CD14-positive monocyte (primary cell): ENCODE measurements around the gene TCAIM. TPM values are rescaled to one million over a fixed set of nuclear protein-coding genes. Genes with fewer than 3 reads are reported as not detected.

Experiments used
- DNase-seq, 3 donors: peaks; one replicate each; pipeline ENCODE4 v3.0.0-alpha.2; 2011 to 2022
- H2AFZ ChIP-seq: 2 replicates; pipeline ENCODE4 v1.6.0; 2012; ENCODE audit warnings: mild to moderate bottlenecking, low read depth, low read length, inconsistent platforms; ENCODE audit not compliant: insufficient read depth, poor library complexity, severe bottlenecking
- H3K27ac ChIP-seq, 2 donors: 1 replicate in 1 of 2; 2 replicates in 1 of 2; pipeline ENCODE4 v1.5.1; 2012 to 2013; ENCODE audit warnings: low read length in 2 of 2, control low read depth in 1 of 2, inconsistent platforms in 1 of 2, low read depth in 1 of 2, mild to moderate bottlenecking in 1 of 2
- H3K27me3 ChIP-seq, 2 donors: one replicate each; pipeline versions ENCODE4 v1.6.0 to v1.6.1; 2011 to 2013; ENCODE audit warnings: low read length in 2 of 2; ENCODE audit not compliant: control insufficient read depth in 2 of 2, insufficient read depth in 2 of 2
- H3K36me3 ChIP-seq, 2 donors: replicated peaks in 1 of 2; 1 replicate in 1 of 2; 2 replicates in 1 of 2; pipeline versions ENCODE4 v1.5.1 to v1.6.1; 2012 to 2013; ENCODE audit warnings: low read length in 2 of 2, control low read depth in 1 of 2, inconsistent platforms in 1 of 2, mild to moderate bottlenecking in 1 of 2; ENCODE audit not compliant: insufficient read depth in 2 of 2, control insufficient read depth in 1 of 2
- H3K4me1 ChIP-seq, 2 donors: 1 replicate in 1 of 2; 2 replicates in 1 of 2; pipeline versions ENCODE4 v1.5.1 to v1.6.1; 2012 to 2013; ENCODE audit warnings: low read length in 2 of 2, control low read depth in 1 of 2, inconsistent platforms in 1 of 2, mild to moderate bottlenecking in 1 of 2, moderate library complexity in 1 of 2; ENCODE audit not compliant: insufficient read depth in 2 of 2, control insufficient read depth in 1 of 2
- H3K4me2 ChIP-seq: replicated peaks from 2 replicates; pipeline ENCODE3; 2012; ENCODE audit warnings: low read length, moderate library complexity, mild to moderate bottlenecking; ENCODE audit not compliant: poor library complexity, severe bottlenecking; ENCODE audit errors: extremely low read depth
- H3K4me3 ChIP-seq, 3 experiments: fragments of 200-600 bp in 1 of 3; sonication (generic) in 1 of 3; replicated peaks in 1 of 3; 1 replicate in 2 of 3; 2 replicates in 1 of 3; pipeline ENCODE4 v1.5.1; 2011 to 2013; ENCODE audit warnings: low read length in 3 of 3, mild to moderate bottlenecking in 3 of 3, control low read depth in 2 of 3, low read depth in 2 of 3, inconsistent platforms in 1 of 3, moderate library complexity in 1 of 3
- H3K79me2 ChIP-seq: 2 replicates; pipeline ENCODE4 v1.6.0; 2012; ENCODE audit warnings: mild to moderate bottlenecking, control low read depth, inconsistent platforms, low read length, moderate library complexity; ENCODE audit not compliant: insufficient read depth
- H3K9ac ChIP-seq: 2 replicates; pipeline ENCODE4 v1.6.0; 2017; ENCODE audit warnings: low read length, mild to moderate bottlenecking; ENCODE audit not compliant: insufficient read depth, poor library complexity, severe bottlenecking
- H3K9me3 ChIP-seq, 2 donors: replicated peaks in 1 of 2; 1 replicate in 1 of 2; 2 replicates in 1 of 2; pipeline versions ENCODE4 v1.5.1 to v1.6.1; 2012 to 2013; ENCODE audit warnings: low read length in 2 of 2, control low read depth in 1 of 2; ENCODE audit not compliant: control insufficient read depth in 1 of 2, insufficient read depth in 1 of 2
- H4K20me1 ChIP-seq: 2 replicates; pipeline ENCODE4 v1.6.0; 2012; ENCODE audit warnings: mild to moderate bottlenecking, low read length, control low read depth, moderate library complexity; ENCODE audit not compliant: insufficient read depth
- H3K27ac Mint-ChIP-seq, 7 donors: one replicate each; pipeline ENCODE4 v1.8.0; 2020; ENCODE audit warnings: mild to moderate bottlenecking in 7 of 7, mixed read lengths in 7 of 7, moderate library complexity in 6 of 7, inconsistent platforms in 2 of 7
- H3K27me3 Mint-ChIP-seq, 3 donors: one replicate each; pipeline ENCODE4 v1.8.0; 2021 to 2022; ENCODE audit warnings: low read depth in 3 of 3, mild to moderate bottlenecking in 3 of 3, mixed read lengths in 3 of 3, moderate library complexity in 3 of 3, inconsistent platforms in 1 of 3
- H3K36me3 Mint-ChIP-seq, 2 donors: one replicate each; pipeline ENCODE4 v1.8.0; 2020; ENCODE audit warnings: mixed read lengths in 2 of 2, inconsistent platforms in 1 of 2, mild to moderate bottlenecking in 1 of 2
- H3K4me1 Mint-ChIP-seq: one replicate; pipeline ENCODE4 v1.8.0; 2020; ENCODE audit warnings: mild to moderate bottlenecking, mixed read lengths
- H3K4me3 Mint-ChIP-seq, 2 donors: one replicate each; pipeline ENCODE4 v1.8.0; 2020; ENCODE audit warnings: mild to moderate bottlenecking in 2 of 2, mixed read lengths in 2 of 2, moderate library complexity in 1 of 2
- H3K9me3 Mint-ChIP-seq, 7 donors: one replicate each; pipeline ENCODE4 v1.8.0; 2020 to 2022; ENCODE audit warnings: mixed read lengths in 7 of 7, mild to moderate bottlenecking in 6 of 7, moderate library complexity in 6 of 7, inconsistent platforms in 2 of 7
- WGBS: methylation state at CpG from one replicate; pipeline ENCODE4 v1.1.5; 2013; ENCODE audit warnings: missing lambda C conversion rate; ENCODE audit not compliant: insufficient coverage; 5-methylcytosine and 5-hydroxymethylcytosine counted together
- intact Hi-C, 2 donors: fragments of 100-400 bp; cut with micrococcal nuclease; formaldehyde crosslinking; loops; one replicate each; pipeline versions ENCODE4 v1.15.0 to v1.15.1; 2023
- polyA plus RNA-seq, 3 donors: library from polyadenylated mRNA; depleted of rRNA in 1 of 3; unstranded in 2 of 3; stranded (reverse) in 1 of 3; fragments of 300-500 nt in 2 of 3; fragments of >200 nt in 1 of 3; fragmentation: Illumina TruSeq in 2 of 3; gene quantifications; 1 replicate in 2 of 3; 2 replicates in 1 of 3; pipeline ENCODE4 v1.2.3, GENCODE V29; 2012 to 2021
- TF ChIP-seq, protein P1 (sequence below): fragments of 200-600 bp; IDR thresholded peaks from one replicate; pipeline ENCODE4 v1.8.0; 2022; ENCODE audit warnings: antibody characterized with exemption, mild to moderate bottlenecking

The TCAIM gene
- polyA plus RNA-seq, 3 donors: 9.1 to 26.7 (median 20.0) TPM

- TF ChIP-seq, protein P1, sequence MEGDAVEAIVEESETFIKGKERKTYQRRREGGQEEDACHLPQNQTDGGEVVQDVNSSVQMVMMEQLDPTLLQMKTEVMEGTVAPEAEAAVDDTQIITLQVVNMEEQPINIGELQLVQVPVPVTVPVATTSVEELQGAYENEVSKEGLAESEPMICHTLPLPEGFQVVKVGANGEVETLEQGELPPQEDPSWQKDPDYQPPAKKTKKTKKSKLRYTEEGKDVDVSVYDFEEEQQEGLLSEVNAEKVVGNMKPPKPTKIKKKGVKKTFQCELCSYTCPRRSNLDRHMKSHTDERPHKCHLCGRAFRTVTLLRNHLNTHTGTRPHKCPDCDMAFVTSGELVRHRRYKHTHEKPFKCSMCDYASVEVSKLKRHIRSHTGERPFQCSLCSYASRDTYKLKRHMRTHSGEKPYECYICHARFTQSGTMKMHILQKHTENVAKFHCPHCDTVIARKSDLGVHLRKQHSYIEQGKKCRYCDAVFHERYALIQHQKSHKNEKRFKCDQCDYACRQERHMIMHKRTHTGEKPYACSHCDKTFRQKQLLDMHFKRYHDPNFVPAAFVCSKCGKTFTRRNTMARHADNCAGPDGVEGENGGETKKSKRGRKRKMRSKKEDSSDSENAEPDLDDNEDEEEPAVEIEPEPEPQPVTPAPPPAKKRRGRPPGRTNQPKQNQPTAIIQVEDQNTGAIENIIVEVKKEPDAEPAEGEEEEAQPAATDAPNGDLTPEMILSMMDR: no peak
- intact Hi-C loops: loop anchor here (10.0 kb wide), 2 partner anchors 185 to 435 kb away; partner anchors contain the start of genes KIAA1143 (in 1 of the 2) and KIF15 (in 1 of the 2)
- no peak overlapping the region for H3K4me3 ChIP-seq
- no peaks in the 10 kb centered on the region for H3K79me2 ChIP-seq
- H3K27me3 ChIP-seq: no peaks in the 10 kb centered on the region
- Mint-ChIP-seq H3K9me3 (peaks cover 0 to 5% (median 0%) of the 10 kb centered on the region in 7 donors), H3K4me3 (no peak overlapping the region), H3K27me3 (peaks cover 0 to 6% (median 1%) of the 10 kb centered on the region in 3 donors), H3K4me1 (peaks cover 4% of the 10 kb centered on the region), H3K36me3 (no peaks in the 10 kb centered on the region), H3K27ac (peak overlapping the region in 1 of 7 donors; percentile 27)
- no peaks in the 10 kb centered on the region for H3K36me3 ChIP-seq
- H3K4me2 ChIP-seq: no peak overlapping the region
- H3K4me1 ChIP-seq: no peaks in the 10 kb centered on the region
- H2AFZ ChIP-seq: no peak overlapping the region
- H3K27ac ChIP-seq: no peak overlapping the region
- H4K20me1 ChIP-seq: no peaks in the 10 kb centered on the region
- no peak overlapping the region for H3K9ac ChIP-seq
- H3K9me3 ChIP-seq: no peaks in the 10 kb centered on the region
- peak in 1 of 3 donors; percentile 6 for DNase-seq
These were observed 8.6 kb upstream of the TCAIM start for GRCh38 chr3:44329946-44330345.

GRCh38 chr3:44330444-44330843, 8.1 kb upstream of the TCAIM start:
- H3K4me1 ChIP-seq: no peaks in the 10 kb centered on the region
- no peak overlapping the region for H3K9ac ChIP-seq
- no peaks in the 10 kb centered on the region for H3K36me3 ChIP-seq
- H3K27me3 ChIP-seq: no peaks in the 10 kb centered on the region
- no peaks in the 10 kb centered on the region for H3K9me3 ChIP-seq
- H3K4me1 Mint-ChIP-seq: peaks cover 4% of the 10 kb centered on the region
- H3K4me3 Mint-ChIP-seq: no peak overlapping the region
- 60% methylated on average over 1 of the region's 2 CpGs for WGBS
- peaks cover 0 to 6% (median under 1%) of the 10 kb centered on the region in 3 donors for H3K27me3 Mint-ChIP-seq
- no peak overlapping the region for H3K4me2 ChIP-seq
- H3K4me3 ChIP-seq: no peak overlapping the region
- no peak overlapping the region for H3K27ac ChIP-seq
- no peaks in the 10 kb centered on the region for H4K20me1 ChIP-seq
- H3K9me3 Mint-ChIP-seq: peaks cover 0 to 5% (median 0%) of the 10 kb centered on the region in 7 donors
- no peak for DNase-seq
- TF ChIP-seq, protein P1: no peak
- H2AFZ ChIP-seq: no peak overlapping the region
- H3K36me3 Mint-ChIP-seq: no peaks in the 10 kb centered on the region
- intact Hi-C loops: loop anchor here (10.0 kb wide), 2 partner anchors 184 to 434 kb away; partner anchors contain the start of genes KIAA1143 (in 1 of the 2) and KIF15 (in 1 of the 2)
- peak overlapping the region in 1 of 7 donors; percentile 27 for H3K27ac Mint-ChIP-seq
- H3K79me2 ChIP-seq: no peaks in the 10 kb centered on the region
